ENCODE data around the gene SERTM2. TPM values are rescaled to one million over a fixed set of nuclear protein-coding genes. Genes with fewer than 3 reads are reported as not detected.

SERTM2 gene
- not detected in 5 replicates for total RNA-seq (2022; extraction: Qiagen RNA extraction)

GRCh38 chrX:111511477-111511876, at the start of gene SERTM2:
Gene SERTM2 (plus strand): TSS chrX:111511645. CDS start chrX:111518858, 7,213 bp downstream.

Other genes with a start within 250 kb of the SERTM2 start
- not detected in 5 replicates for gene CAPN6, start 241.2 kb upstream of the SERTM2 start, total RNA-seq (2022; extraction: Qiagen RNA extraction)
- gene DCX, start 99.5 kb upstream of the SERTM2 start, total RNA-seq (2022; extraction: Qiagen RNA extraction) = not detected in 5 replicates
- gene ALG13, start 169.5 kb downstream of the SERTM2 start, total RNA-seq (2022; extraction: Qiagen RNA extraction) = 52.1 to 62.2 TPM (median 53.3 TPM) in 5 replicates